ENCODE measurements around the gene TBL1XR1. TPM values are rescaled to one million over a fixed set of nuclear protein-coding genes. Genes with fewer than 3 reads are reported as not detected.
A peak's percentile ranks its signal among the peaks of the same experiment; 100 is the strongest.

Gene TBL1XR1
- total RNA-seq, 1 donor from 2014 or later: 372 TPM

DNA sequence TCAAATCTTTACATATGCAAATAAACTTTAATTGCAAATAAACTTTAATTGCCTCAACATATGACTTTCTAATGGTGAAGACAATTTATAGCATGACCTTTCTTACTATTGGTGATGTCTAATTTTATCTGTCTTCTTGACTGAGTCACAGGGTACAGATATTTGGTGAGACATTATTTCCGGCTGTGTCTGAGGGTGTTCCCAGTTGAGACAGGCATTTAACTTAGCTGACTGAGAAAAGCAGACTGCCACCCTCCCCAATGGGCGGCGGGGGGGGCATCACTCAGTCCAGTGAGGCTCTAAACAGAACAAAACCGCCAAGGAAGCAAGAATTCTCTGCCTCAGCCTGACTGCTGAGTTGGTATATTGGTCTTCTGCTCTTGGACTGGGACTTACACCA lies 160.0 kb downstream of the TBL1XR1 start:
- Mint-ChIP-seq H3K36me3 (ENCODE audit: low read depth) (peaks cover 50% of the 10 kb centered on the region), H3K27me3 (ENCODE audit: low read depth) (no peaks in the 10 kb centered on the region), H3K4me3 (ENCODE audit: unreplicated experiment) (no peak overlapping the region), H3K27ac (ENCODE audit: unreplicated experiment) (peak overlapping the region; percentile 54), H3K9me3 (ENCODE audit: low read depth) (no peaks in the 10 kb centered on the region), H3K4me1 (ENCODE audit: low read depth) (peaks cover 41% of the 10 kb centered on the region)
- DNase-seq (ENCODE audit: low spot score): no peak
- TF ChIP-seq CTCF (IDR thresholded peaks at IDR 0.05): no peak

GRCh38 chr3:177035676-177036075 lies 161.6 kb downstream of the TBL1XR1 start:
- no peak overlapping the region for H3K27ac Mint-ChIP-seq (ENCODE audit: unreplicated experiment)
- H3K4me1 Mint-ChIP-seq (ENCODE audit: low read depth): peaks cover 29% of the 10 kb centered on the region
- no peaks in the 10 kb centered on the region for H3K27me3 Mint-ChIP-seq (ENCODE audit: low read depth)
- peaks cover 44% of the 10 kb centered on the region for H3K36me3 Mint-ChIP-seq (ENCODE audit: low read depth)
- H3K4me3 Mint-ChIP-seq (ENCODE audit: unreplicated experiment): no peak overlapping the region
- no peak for TF ChIP-seq CTCF (IDR thresholded peaks at IDR 0.05)
- no peaks in the 10 kb centered on the region for H3K9me3 Mint-ChIP-seq (ENCODE audit: low read depth)
- no peak for DNase-seq (ENCODE audit: low spot score)

DNA sequence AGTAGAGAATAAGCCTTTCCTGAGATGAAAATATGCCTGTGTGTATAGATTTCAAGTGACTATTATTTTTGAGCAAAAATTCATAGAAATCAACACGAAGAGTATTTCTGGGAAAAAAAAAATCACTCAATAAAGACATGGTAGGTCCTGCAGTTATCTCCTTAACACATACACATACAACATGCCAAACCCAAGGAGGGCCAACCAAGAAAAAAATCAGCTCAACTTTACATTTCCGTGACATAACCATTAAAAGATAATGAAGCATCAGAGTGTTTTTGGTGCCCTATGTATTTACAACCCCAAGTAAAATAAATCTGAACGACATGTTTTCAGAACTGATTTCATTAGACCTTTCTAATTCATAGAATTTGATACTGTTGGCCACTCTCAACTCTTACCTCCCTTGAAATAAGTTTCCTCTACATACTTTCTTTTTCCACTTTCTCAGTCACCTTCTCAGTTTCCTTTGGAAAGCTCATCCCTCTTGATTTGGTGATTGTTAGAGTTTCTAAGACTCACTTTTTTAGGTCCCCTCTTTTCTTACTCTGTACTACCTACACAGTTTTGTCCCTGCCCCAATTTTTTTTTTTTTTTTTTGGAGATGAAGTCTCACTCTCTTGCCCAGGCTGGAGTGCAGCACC lies 162.3 kb downstream of the TBL1XR1 start:
- H3K27me3 Mint-ChIP-seq (ENCODE audit: low read depth): no peaks in the 10 kb centered on the region
- H3K4me3 Mint-ChIP-seq (ENCODE audit: unreplicated experiment): no peak overlapping the region
- peaks cover 46% of the 10 kb centered on the region for H3K36me3 Mint-ChIP-seq (ENCODE audit: low read depth)
- H3K27ac Mint-ChIP-seq (ENCODE audit: unreplicated experiment): no peak overlapping the region
- TF ChIP-seq CTCF (IDR thresholded peaks at IDR 0.05): no peak
- H3K4me1 Mint-ChIP-seq (ENCODE audit: low read depth): peaks cover 27% of the 10 kb centered on the region
- no peaks in the 10 kb centered on the region for H3K9me3 Mint-ChIP-seq (ENCODE audit: low read depth)
- no peak for DNase-seq (ENCODE audit: low spot score)

DNA sequence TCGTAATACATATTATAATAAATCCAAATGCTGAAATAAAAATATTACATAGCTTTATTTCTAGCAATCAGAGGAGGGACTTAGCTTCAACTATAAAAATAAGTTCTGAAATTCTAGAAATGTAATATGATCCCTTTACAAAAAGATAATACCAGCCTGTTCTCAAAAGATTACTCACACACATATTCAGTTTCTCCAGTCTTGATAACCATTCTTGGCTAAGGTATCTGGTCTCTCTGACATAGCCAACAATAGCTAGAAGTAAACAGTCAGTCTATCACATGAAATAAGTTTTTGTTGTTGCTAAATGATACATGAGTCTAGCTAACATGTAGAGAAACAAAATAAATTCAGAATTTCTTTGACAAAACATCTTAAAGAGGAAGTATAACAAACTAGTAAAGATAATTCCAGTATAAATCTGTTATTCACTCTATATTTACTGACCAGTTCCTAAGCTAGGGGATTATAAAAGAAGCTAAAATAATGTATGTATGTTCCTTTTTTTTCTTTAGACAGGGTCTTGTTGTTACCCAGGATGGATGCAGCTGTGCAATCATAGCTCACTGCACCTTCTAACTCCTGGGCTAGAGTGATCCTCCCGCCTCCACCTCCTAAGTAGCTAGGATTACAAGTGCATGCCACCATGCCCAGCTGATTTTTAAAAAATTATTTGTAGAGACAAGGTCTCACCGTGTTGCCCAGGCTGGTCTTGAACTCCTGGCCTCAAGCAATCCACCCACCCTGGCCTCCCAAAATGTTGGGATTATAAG lies 170.6 kb downstream of the TBL1XR1 start:
- H3K4me3 Mint-ChIP-seq (ENCODE audit: unreplicated experiment): no peak overlapping the region
- peaks cover 29% of the 10 kb centered on the region for H3K4me1 Mint-ChIP-seq (ENCODE audit: low read depth)
- H3K36me3 Mint-ChIP-seq (ENCODE audit: low read depth): peaks cover 32% of the 10 kb centered on the region
- H3K27me3 Mint-ChIP-seq (ENCODE audit: low read depth): no peaks in the 10 kb centered on the region
- peak overlapping the region; percentile 22 for H3K27ac Mint-ChIP-seq (ENCODE audit: unreplicated experiment)
- DNase-seq (ENCODE audit: low spot score): no peak
- H3K9me3 Mint-ChIP-seq (ENCODE audit: low read depth): no peaks in the 10 kb centered on the region
- no peak for TF ChIP-seq CTCF (IDR thresholded peaks at IDR 0.05)

DNA sequence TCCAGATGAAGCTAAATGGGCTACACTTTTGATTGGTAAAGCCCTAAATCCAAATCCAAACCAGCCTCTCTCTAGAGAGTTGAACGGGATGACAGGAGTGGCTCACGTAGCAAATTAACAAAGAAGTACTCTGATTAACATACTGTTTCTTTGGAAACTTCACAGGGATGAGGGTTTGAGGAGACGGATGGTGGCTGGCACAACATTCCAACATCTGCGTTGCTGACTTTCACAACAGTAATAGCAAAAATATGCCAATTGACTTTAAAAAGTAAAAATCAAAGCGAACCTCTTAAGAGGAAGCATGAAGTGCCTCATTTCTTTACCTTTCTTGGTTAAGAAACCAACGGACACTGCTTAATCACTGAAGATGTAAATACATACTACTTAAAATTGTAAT lies 181.4 kb downstream of the TBL1XR1 start:
- H3K4me1 Mint-ChIP-seq (ENCODE audit: low read depth): peaks cover 7% of the 10 kb centered on the region
- no peak for TF ChIP-seq CTCF (IDR thresholded peaks at IDR 0.05)
- no peak overlapping the region for H3K4me3 Mint-ChIP-seq (ENCODE audit: unreplicated experiment)
- no peak for DNase-seq (ENCODE audit: low spot score)
- H3K27me3 Mint-ChIP-seq (ENCODE audit: low read depth): no peaks in the 10 kb centered on the region
- H3K27ac Mint-ChIP-seq (ENCODE audit: unreplicated experiment): no peak overlapping the region
- peaks cover 22% of the 10 kb centered on the region for H3K36me3 Mint-ChIP-seq (ENCODE audit: low read depth)
- H3K9me3 Mint-ChIP-seq (ENCODE audit: low read depth): no peaks in the 10 kb centered on the region
